ENCODE measurements around the gene WDPCP. TPM values are rescaled to one million over a fixed set of nuclear protein-coding genes. Genes with fewer than 3 reads are reported as not detected.

WDPCP gene
- total and polyA plus RNA-seq, 2 of the 13 experiments (the other 11 are each of a cell fraction or from before 2014, with no cell fraction given), result 2.9 to 5.2 TPM

- no peak for TF ChIP-seq PBX2 (CRISPR knock-in tag; IDR thresholded peaks at IDR 0.05)
These were observed 460.7 kb downstream of the WDPCP start (continued) for GRCh38 chr2:63127594-63127993.

- Histone ChIP-seq H3K4me2 (ENCODE audit: low read depth, low read length) (no peak overlapping the region), H3K27ac (ENCODE audit: extremely low read length, insufficient read depth, low read length) (no peak overlapping the region), H3K9me3 (ENCODE audit: low read length) (no peaks in the 10 kb centered on the region), H3K79me2 (ENCODE audit: insufficient read depth, low read length) (no peaks in the 10 kb centered on the region), H3K4me1 (ENCODE audit: insufficient read depth, low read length) (no peaks in the 10 kb centered on the region), H3K9ac (ENCODE audit: insufficient read depth, low read depth, low read length) (no peak overlapping the region), H4K20me1 (ENCODE audit: insufficient read depth, low read length) (no peaks in the 10 kb centered on the region), H3K36me3 (replicated peaks in 1 of 2; ENCODE audit: control insufficient read depth in 1 of 2, insufficient read depth in 2 of 2, low read length in 2 of 2) (no peaks in the 10 kb centered on the region), H3K4me3 (replicated peaks in 1 of 3; ENCODE audit: insufficient read depth in 1 of 3, low read depth in 2 of 3, low read length in 3 of 3) (no peak overlapping the region), H3K27me3 (ENCODE audit: control insufficient read depth in 1 of 2, insufficient read depth in 2 of 2, low read length in 2 of 2) (no peaks in the 10 kb centered on the region), H2AFZ (ENCODE audit: low read length) (no peak overlapping the region)
- ATAC-seq, result no peak
- DNase-seq (ENCODE audit: low spot score), result no peak
- intact Hi-C loops (cut with micrococcal nuclease; ENCODE audit: unreplicated experiment), result no loop called here
- no TSS peak for BruUV-seq (replicated peaks)
- in situ Hi-C loops (cut with HindIII; ENCODE audit: extremely low pct_ligation_motif_present, low pct_unique_long_range_greater_than_20kb), result no loop called here
- no peak for FAIRE-seq
- 89% methylated on average over 3 of the region's 3 CpGs for WGBS (ENCODE audit: low lambda C conversion rate)
- no peak for TF ChIP-seq ZNF564 (CRISPR knock-in tag; IDR thresholded peaks at IDR 0.05)
- no peak for TF ChIP-seq KMT2B (CRISPR knock-in tag; IDR thresholded peaks at IDR 0.05)
- TF ChIP-seq ZNF367 (CRISPR knock-in tag; IDR thresholded peaks at IDR 0.05; ENCODE audit: borderline replicate concordance), result no peak
- no peak for TF ChIP-seq NRL (CRISPR knock-in tag; IDR thresholded peaks at IDR 0.05; ENCODE audit: borderline replicate concordance)
- ChIA-PET POLR2A (no interaction called here), CTCF (ENCODE audit: low intra/inter-chr PET ratio, low total read pairs) (no interaction called here)
These were observed 463.4 kb downstream of the WDPCP start for GRCh38 chr2:63124850-63125249.

GRCh38 chr2:63124218-63124617 is 464.1 kb downstream of the WDPCP start:
- Histone ChIP-seq H3K4me2 (ENCODE audit: low read depth, low read length) (no peak overlapping the region), H3K9ac (ENCODE audit: insufficient read depth, low read depth, low read length) (no peak overlapping the region), H3K4me1 (ENCODE audit: insufficient read depth, low read length) (no peaks in the 10 kb centered on the region), H3K79me2 (ENCODE audit: insufficient read depth, low read length) (no peaks in the 10 kb centered on the region), H3K9me3 (ENCODE audit: low read length) (no peaks in the 10 kb centered on the region), H3K27me3 (ENCODE audit: control insufficient read depth in 1 of 2, insufficient read depth in 2 of 2, low read length in 2 of 2) (no peaks in the 10 kb centered on the region), H3K36me3 (replicated peaks in 1 of 2; ENCODE audit: control insufficient read depth in 1 of 2, insufficient read depth in 2 of 2, low read length in 2 of 2) (no peaks in the 10 kb centered on the region), H3K27ac (ENCODE audit: extremely low read length, insufficient read depth, low read length) (no peak overlapping the region), H2AFZ (ENCODE audit: low read length) (no peak overlapping the region), H4K20me1 (ENCODE audit: insufficient read depth, low read length) (no peaks in the 10 kb centered on the region), H3K4me3 (replicated peaks in 1 of 3; ENCODE audit: insufficient read depth in 1 of 3, low read depth in 2 of 3, low read length in 3 of 3) (no peak overlapping the region)
- in situ Hi-C loops (cut with HindIII; ENCODE audit: extremely low pct_ligation_motif_present, low pct_unique_long_range_greater_than_20kb) (no loop called here), intact Hi-C loops (cut with micrococcal nuclease; ENCODE audit: unreplicated experiment) (no loop called here)
- DNase-seq (ENCODE audit: low spot score) (no peak), ATAC-seq (no peak), FAIRE-seq (no peak)
- ChIA-PET CTCF (ENCODE audit: low intra/inter-chr PET ratio, low total read pairs) (no interaction called here), POLR2A (no interaction called here)
- no TSS peak for BruUV-seq (replicated peaks)
- 57% methylated on average over 2 of the region's 2 CpGs for WGBS (ENCODE audit: low lambda C conversion rate)
- TF ChIP-seq MTERF4 (CRISPR knock-in tag; IDR thresholded peaks at IDR 0.05), result no peak
- TF ChIP-seq ZNF12 (CRISPR knock-in tag; IDR thresholded peaks at IDR 0.05), result no peak
- no peak for TF ChIP-seq ZC3H13 (CRISPR knock-in tag; IDR thresholded peaks at IDR 0.05)
- no peak for TF ChIP-seq AKNA (CRISPR knock-in tag; IDR thresholded peaks at IDR 0.05; ENCODE audit: borderline replicate concordance)

Data from HepG2 (cell line).